B cell (primary cell): ENCODE data around the gene KCTD17.

Source experiments
- EZH2 ChIP-seq: IDR thresholded peaks from 2 replicates; pipeline ENCODE4 v1.6.1; 2012; ENCODE audit warnings: borderline replicate concordance, low read depth, mild to moderate bottlenecking, moderate library complexity, low read length; ENCODE audit not compliant: insufficient read depth, poor library complexity, severe bottlenecking
- TF ChIP-seq, protein P1 (sequence below): fragments of 200-600 bp; IDR thresholded peaks from one replicate; pipeline ENCODE4 v1.8.0; 2022; ENCODE audit warnings: antibody characterized with exemption, mild to moderate bottlenecking

DNA sequence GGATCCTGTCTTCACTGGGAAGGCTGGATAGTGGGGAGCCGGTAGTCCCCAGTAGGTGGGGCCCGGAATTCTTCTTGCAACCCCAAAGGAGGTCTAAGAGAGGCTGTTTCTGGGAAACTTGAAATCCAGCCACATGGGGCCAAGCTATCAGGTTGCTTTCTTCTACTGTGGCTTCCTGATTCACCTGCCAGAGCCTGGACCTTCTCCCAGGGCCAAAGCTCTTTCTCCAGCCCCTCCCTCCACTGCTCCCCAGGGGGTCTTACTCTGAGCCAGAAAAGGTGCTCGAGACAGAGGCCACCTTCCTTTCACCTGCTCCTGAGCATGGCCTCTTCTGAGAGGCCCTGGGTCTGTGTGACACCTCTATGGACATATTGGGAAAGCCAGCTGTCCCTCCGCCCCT, 41.4 kb upstream of the KCTD17 start:
- TF ChIP-seq, protein P1, sequence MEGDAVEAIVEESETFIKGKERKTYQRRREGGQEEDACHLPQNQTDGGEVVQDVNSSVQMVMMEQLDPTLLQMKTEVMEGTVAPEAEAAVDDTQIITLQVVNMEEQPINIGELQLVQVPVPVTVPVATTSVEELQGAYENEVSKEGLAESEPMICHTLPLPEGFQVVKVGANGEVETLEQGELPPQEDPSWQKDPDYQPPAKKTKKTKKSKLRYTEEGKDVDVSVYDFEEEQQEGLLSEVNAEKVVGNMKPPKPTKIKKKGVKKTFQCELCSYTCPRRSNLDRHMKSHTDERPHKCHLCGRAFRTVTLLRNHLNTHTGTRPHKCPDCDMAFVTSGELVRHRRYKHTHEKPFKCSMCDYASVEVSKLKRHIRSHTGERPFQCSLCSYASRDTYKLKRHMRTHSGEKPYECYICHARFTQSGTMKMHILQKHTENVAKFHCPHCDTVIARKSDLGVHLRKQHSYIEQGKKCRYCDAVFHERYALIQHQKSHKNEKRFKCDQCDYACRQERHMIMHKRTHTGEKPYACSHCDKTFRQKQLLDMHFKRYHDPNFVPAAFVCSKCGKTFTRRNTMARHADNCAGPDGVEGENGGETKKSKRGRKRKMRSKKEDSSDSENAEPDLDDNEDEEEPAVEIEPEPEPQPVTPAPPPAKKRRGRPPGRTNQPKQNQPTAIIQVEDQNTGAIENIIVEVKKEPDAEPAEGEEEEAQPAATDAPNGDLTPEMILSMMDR = no peak
- no peak for TF ChIP-seq EZH2
